HTR-8/SVneo (cell line): Measurements from ENCODE around the gene ASXL1.
"Not testable (repeated sequence)": the region's sequence is repeated elsewhere in the genome, so short reads cannot be mapped to it uniquely, and the experiment has no call there.

Experiments used
- DNase-seq: peaks from one replicate; pipeline ENCODE4 v3.0.0; 2011; ENCODE audit warnings: low spot score, mixed read lengths; ENCODE audit not compliant: insufficient read length
- FAIRE-seq: peaks from 2 replicates; lab custom pipeline; 2011; peaks lifted over from hg19 to GRCh38; lab: Jason Lieb, UNC

The ASXL1 gene

GRCh38 chr20:32357869-32358631 lies at the start of gene ASXL1:
Gene ASXL1 (plus strand): TSS chr20:32358331. CDS start chr20:32358776, 445 bp downstream.
- DNase-seq (peak; percentile 98), FAIRE-seq (peak; percentile 90)

- FAIRE-seq (no peak), DNase-seq (no peak)
Measured at GRCh38 chr20:32312718-32313424, 45.3 kb upstream of the ASXL1 start.

GRCh38 chr20:32314768-32315167 lies 43.4 kb upstream of the ASXL1 start:
- no peak for FAIRE-seq
- DNase-seq, result no peak

GRCh38 chr20:32315399-32315798 lies 42.7 kb upstream of the ASXL1 start:
- FAIRE-seq, result no peak
- no peak for DNase-seq

GRCh38 chr20:32315891-32316290 lies 42.2 kb upstream of the ASXL1 start:
- DNase-seq (no peak), FAIRE-seq (no peak)

GRCh38 chr20:32316667-32317066 lies 41.5 kb upstream of the ASXL1 start:
- DNase-seq (no peak), FAIRE-seq (no peak)

GRCh38 chr20:32319100-32319499 lies 39.0 kb upstream of the ASXL1 start:
- DNase-seq (no peak), FAIRE-seq (no peak)

GRCh38 chr20:32320305-32320704 lies 37.8 kb upstream of the ASXL1 start:
- no peak for FAIRE-seq
- DNase-seq, result no peak

GRCh38 chr20:32321390-32321789 lies 36.7 kb upstream of the ASXL1 start:
- DNase-seq (no peak), FAIRE-seq (no peak)

GRCh38 chr20:32322260-32322659 lies 35.9 kb upstream of the ASXL1 start:
- not testable (repeated sequence) for FAIRE-seq, DNase-seq

- not testable (repeated sequence) for FAIRE-seq, DNase-seq
Measured at GRCh38 chr20:32323761-32324160, 34.4 kb upstream of the ASXL1 start.

GRCh38 chr20:32325706-32326503 lies 32.2 kb upstream of the ASXL1 start:
- FAIRE-seq, result no peak
- DNase-seq, result peak; percentile 30

GRCh38 chr20:32326504-32326845 lies 31.7 kb upstream of the ASXL1 start:
- no peak for FAIRE-seq
- DNase-seq, result no peak

GRCh38 chr20:32327087-32327681 lies 30.9 kb upstream of the ASXL1 start:
- DNase-seq (no peak), FAIRE-seq (no peak)

GRCh38 chr20:32329817-32330554 lies 28.1 kb upstream of the ASXL1 start:
- no peak for DNase-seq
- FAIRE-seq, result no peak

GRCh38 chr20:32330555-32330897 lies 27.6 kb upstream of the ASXL1 start:
- DNase-seq (no peak), FAIRE-seq (no peak)

GRCh38 chr20:32332614-32333013 lies 25.5 kb upstream of the ASXL1 start:
- no peak for FAIRE-seq

GRCh38 chr20:32333181-32333987 lies 24.7 kb upstream of the ASXL1 start:
- FAIRE-seq (no peak), DNase-seq (no peak)

More at GRCh38 chr20:32332614-32333013, 25.5 kb upstream of the ASXL1 start:
- DNase-seq, result no peak
